ENCODE data around the gene TKT. TPM values are rescaled to one million over a fixed set of nuclear protein-coding genes. Genes with fewer than 3 reads are reported as not detected.

The TKT gene
- total RNA-seq, 1 experiment from 2014 or later = 634 TPM

- BruUV-seq (replicated peaks) = no TSS peak
Observed at GRCh38 chr3:53300826-53301225, 45.0 kb upstream of the TKT start.

More at GRCh38 chr3:53300826-53301225, 45.0 kb upstream of the TKT start:
- H3K27ac ChIP-seq (ENCODE audit: low read depth, low read length) = no peak overlapping the region
- TF ChIP-seq YY1 (IDR thresholded peaks at IDR 0.05; ENCODE audit: extremely low read depth, insufficient replicate concordance, low read depth, low read length) = no peak
- TF ChIP-seq POLR2A (IDR thresholded peaks at IDR 0.05; ENCODE audit: borderline replicate concordance, extremely low read depth, insufficient read depth, insufficient read length) = no peak
- TF ChIP-seq REST (IDR thresholded peaks at IDR 0.05; ENCODE audit: low read depth) = no peak
- TF ChIP-seq JUND (IDR thresholded peaks at IDR 0.05) = no peak
- no peak for TF ChIP-seq ZNF274 (IDR thresholded peaks at IDR 0.05; ENCODE audit: low read depth, low read length)
- no peaks in the 10 kb centered on the region for H3K4me1 ChIP-seq (ENCODE audit: control insufficient read depth in 1 of 2, insufficient read depth in 2 of 2, low read length in 2 of 2)
- no peak overlapping the region for H3K4me2 ChIP-seq (ENCODE audit: low read length)
- no peaks in the 10 kb centered on the region for H3K9me3 ChIP-seq (ENCODE audit: control insufficient read depth in 1 of 2, insufficient read depth in 1 of 2, low read depth in 1 of 2, low read length in 2 of 2)
- ChIA-PET RAD21 (ENCODE audit: low non-redundant PET in 1 of 2, low total read pairs in 2 of 2, uncharacterized antibody in 2 of 2, unreplicated experiment in 2 of 2) (no interaction called here), CTCF (no interaction called here), POLR2A (no interaction called here)
- no peak for DNase-seq (ENCODE audit: low read depth, low spot score)
- no peaks in the 10 kb centered on the region for H4K20me1 ChIP-seq (ENCODE audit: insufficient read depth)
- intact Hi-C loops (cut with micrococcal nuclease) = no loop called here
- ATAC-seq = no peak
- H3K9ac ChIP-seq (ENCODE audit: low read length) = no peak overlapping the region
- no peak overlapping the region for H3K4me3 ChIP-seq (replicated peaks in 1 of 2; ENCODE audit: low read depth in 1 of 2, low read length in 2 of 2)
- H3K27me3 ChIP-seq (ENCODE audit: insufficient read depth, low read length) = no peaks in the 10 kb centered on the region
- H2AFZ ChIP-seq (ENCODE audit: low read depth, low read length, poor library complexity, severe bottlenecking) = no peak overlapping the region
- no peaks in the 10 kb centered on the region for H3K9me2 ChIP-seq (ENCODE audit: insufficient read depth)
- H3K36me3 ChIP-seq (ENCODE audit: control insufficient read depth in 1 of 2, insufficient read depth in 2 of 2, low read length in 2 of 2) = peaks cover 13 to 14% of the 10 kb centered on the region in 2 experiments; a peak in 3 of 4 replicates
- H3K79me2 ChIP-seq (ENCODE audit: insufficient read depth, low read length) = no peaks in the 10 kb centered on the region

Data from HCT116 (cell line).